Pancreas (tissue), 10 donors: ENCODE data around the gene KDM2A. TPM values are rescaled to one million over a fixed set of nuclear protein-coding genes. Genes with fewer than 3 reads are reported as not detected.
"Not testable (repeated sequence)": the region's sequence is repeated elsewhere in the genome, so short reads cannot be mapped to it uniquely, and the experiment has no call there.

Experiments
- ATAC-seq, 4 donors: fragments of 200-7000 bp; cut with Tn5 transposase; one replicate each; pipeline versions ENCODE4 v1.8.0 to v1.9.1; 2020; ENCODE audit warnings: mild to moderate bottlenecking in 4 of 4, moderate library complexity in 4 of 4
- DNase-seq, 6 donors: peaks; one replicate each; pipeline ENCODE4 v3.0.0-alpha.2; 2020
- FAIRE-seq: peaks from 2 replicates; lab custom pipeline; 2012; peaks lifted over from hg19 to GRCh38; lab: Jason Lieb, UNC
- H3K27ac ChIP-seq, 4 donors: fragments of 200-600 bp; sonication (generic); 1 replicate in 3 of 4; 2 replicates in 1 of 4; pipeline versions ENCODE4 v1.5.0 to v1.8.0; 2020
- H3K27me3 ChIP-seq, 4 donors: fragments of 200-600 bp; one replicate each; pipeline ENCODE4 v1.8.0; 2021
- H3K36me3 ChIP-seq, 3 donors: fragments of 200-600 bp; sonication (generic) in 1 of 3; one replicate each; pipeline versions ENCODE4 v1.5.0 to v1.8.0; 2020 to 2021
- H3K4me1 ChIP-seq, 3 donors: fragments of 200-600 bp; one replicate each; pipeline ENCODE4 v1.8.0; 2021
- H3K4me3 ChIP-seq, 4 donors: fragments of 200-600 bp; sonication (generic) in 2 of 4; one replicate each; pipeline versions ENCODE4 v1.5.0 to v1.8.0; 2020 to 2021
- H3K9me3 ChIP-seq, 4 donors: fragments of 200-600 bp; one replicate each; pipeline ENCODE4 v1.8.0; 2021
- WGBS, 2 donors: extraction: QIAGEN DNeasy Blood & Tissue Kit; methylation state at CpG; one replicate each; pipeline ENCODE4 v1.1.7; 2013; 5-methylcytosine and 5-hydroxymethylcytosine counted together
- intact Hi-C, 3 donors: fragments of 100-400 bp; cut with DNase I; formaldehyde crosslinking; loops; one replicate each; pipeline versions ENCODE4 v1.11.1 to v1.14.2; 2022
- polyA plus RNA-seq, 2 donors: library from polyadenylated mRNA; stranded (reverse); fragments of 200-250 nt; gene quantifications; one replicate each; pipeline ENCODE4 v1.2.3, GENCODE V29; 2013
- total RNA-seq, 6 donors: library from RNA; stranded (reverse); fragmentation: NEBNext Ultra II Directional in 4 of 6; extraction: Animal tissue kit (Norgen Biotek cat#: 25700) in 4 of 6; gene quantifications; one replicate each; pipeline versions ENCODE4 v1.2.1 to v1.2.4, GENCODE V29; 2021 to 2023
- TF ChIP-seq, protein P1 (sequence below), 4 donors: fragments of 200-600 bp; sonication (generic) in 3 of 4; IDR thresholded peaks; one replicate each; pipeline versions ENCODE4 v1.5.0 to v1.8.0; 2021; ENCODE audit warnings: antibody characterized with exemption in 4 of 4
- donor health status: healthy with polysubstance abuse.
- donor health status: DM: no; HTN: no; CAD: no; lungs with moderate emphysema.
- donor health status: DM: no; HTN: no; CAD: no.
- donor health status: control.
- donor health status: control.
- donor health status: Bipolar disorder and iron deficiency.
- donor health status: DM: yes; HTN: yes; CAD: no.
- donor health status: DM: no; HTN: no; CAD: no.
- donor health status: DM: no; HTN: no; CAD: no.
- donor health status: DM: yes; HTN: yes; CAD: no.

Gene KDM2A
- total and polyA plus RNA-seq, 8 donors: 17.2 to 39.1 (median 22.5) TPM

DNA sequence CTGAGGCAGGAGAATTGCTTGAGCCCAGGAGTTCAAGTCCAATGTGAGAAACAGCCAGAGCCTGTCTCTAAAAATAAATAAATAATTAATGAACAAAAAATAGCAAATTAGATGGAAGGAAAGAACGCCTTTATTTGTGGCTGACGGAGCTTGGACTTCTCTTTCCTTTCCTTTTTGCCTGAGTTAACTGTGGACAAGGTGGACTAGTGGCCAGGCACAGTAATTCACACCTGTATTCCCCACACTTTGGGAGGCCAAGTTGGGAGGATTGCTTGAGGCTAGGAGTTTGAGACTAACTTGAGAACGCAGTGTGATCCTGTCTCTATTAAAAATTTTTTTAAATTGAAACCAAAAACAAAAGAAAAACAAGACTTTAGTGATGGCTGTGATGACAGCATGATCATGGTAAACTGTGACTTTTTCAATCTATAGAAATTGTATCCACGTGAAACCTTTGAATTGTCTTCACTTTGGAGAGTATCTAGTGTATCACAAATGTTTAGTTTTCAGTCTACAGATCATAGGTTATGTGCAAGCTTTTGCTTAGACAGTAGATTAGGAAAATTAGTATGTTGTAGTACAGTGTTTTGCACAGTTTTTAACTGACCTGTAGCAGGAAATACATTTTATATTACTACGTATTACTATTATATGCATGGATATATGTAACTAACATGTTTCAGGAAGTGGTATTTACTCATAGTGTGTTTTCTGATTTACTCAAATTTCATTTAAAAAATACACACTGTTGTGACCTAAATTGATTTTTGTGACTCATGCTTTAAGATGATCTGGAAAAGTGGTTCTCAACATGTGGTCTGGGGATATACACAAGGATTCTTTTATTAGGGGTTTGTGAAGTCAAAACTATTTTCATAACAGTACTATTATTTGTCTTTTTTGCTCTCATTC lies 42.1 kb downstream of the KDM2A start:
- FAIRE-seq: no peak
- no peak for ATAC-seq
- Histone ChIP-seq H3K4me3 (no peak overlapping the region), H3K27ac (no peak overlapping the region), H3K36me3 (no peaks in the 10 kb centered on the region), H3K27me3 (no peaks in the 10 kb centered on the region), H3K9me3 (no peaks in the 10 kb centered on the region), H3K4me1 (peaks cover 0 to 2% (median 0%) of the 10 kb centered on the region in 3 donors)
- intact Hi-C loops: no loop called here
- WGBS, 2 donors: 90 to 91% methylated on average over 5 of the region's 5 CpGs
- TF ChIP-seq, protein P1, sequence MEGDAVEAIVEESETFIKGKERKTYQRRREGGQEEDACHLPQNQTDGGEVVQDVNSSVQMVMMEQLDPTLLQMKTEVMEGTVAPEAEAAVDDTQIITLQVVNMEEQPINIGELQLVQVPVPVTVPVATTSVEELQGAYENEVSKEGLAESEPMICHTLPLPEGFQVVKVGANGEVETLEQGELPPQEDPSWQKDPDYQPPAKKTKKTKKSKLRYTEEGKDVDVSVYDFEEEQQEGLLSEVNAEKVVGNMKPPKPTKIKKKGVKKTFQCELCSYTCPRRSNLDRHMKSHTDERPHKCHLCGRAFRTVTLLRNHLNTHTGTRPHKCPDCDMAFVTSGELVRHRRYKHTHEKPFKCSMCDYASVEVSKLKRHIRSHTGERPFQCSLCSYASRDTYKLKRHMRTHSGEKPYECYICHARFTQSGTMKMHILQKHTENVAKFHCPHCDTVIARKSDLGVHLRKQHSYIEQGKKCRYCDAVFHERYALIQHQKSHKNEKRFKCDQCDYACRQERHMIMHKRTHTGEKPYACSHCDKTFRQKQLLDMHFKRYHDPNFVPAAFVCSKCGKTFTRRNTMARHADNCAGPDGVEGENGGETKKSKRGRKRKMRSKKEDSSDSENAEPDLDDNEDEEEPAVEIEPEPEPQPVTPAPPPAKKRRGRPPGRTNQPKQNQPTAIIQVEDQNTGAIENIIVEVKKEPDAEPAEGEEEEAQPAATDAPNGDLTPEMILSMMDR (IDR thresholded peaks at IDR 0.05): no peak
- no peak for DNase-seq

DNA sequence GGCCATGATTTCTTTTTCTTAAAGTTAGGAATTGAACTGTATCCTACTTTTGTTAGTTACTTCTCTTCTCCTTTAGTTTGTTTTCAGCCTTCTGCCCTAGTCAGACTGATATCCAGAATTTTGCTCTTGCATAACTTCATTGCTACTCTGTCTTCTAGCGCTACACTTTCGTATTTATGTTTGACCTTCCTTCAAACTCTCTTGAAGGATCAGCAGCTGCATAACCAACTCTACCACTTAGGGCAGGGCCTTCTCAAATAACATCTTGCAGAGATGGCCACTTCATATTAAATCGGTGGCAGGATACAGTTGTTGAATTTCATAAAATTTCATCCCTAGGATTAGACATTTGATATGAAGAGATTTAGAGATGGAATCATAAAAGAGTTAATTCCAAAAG lies 43.9 kb downstream of the KDM2A start:
- Histone ChIP-seq H3K36me3 (no peaks in the 10 kb centered on the region), H3K4me1 (peaks cover 0 to 8% (median 8%) of the 10 kb centered on the region in 3 donors), H3K27ac (no peak overlapping the region), H3K9me3 (no peaks in the 10 kb centered on the region), H3K27me3 (no peaks in the 10 kb centered on the region), H3K4me3 (no peak overlapping the region)
- intact Hi-C loops: no loop called here
- WGBS, 2 donors: 85 to 91% methylated on average over 3 of the region's 3 CpGs
- ATAC-seq (no peak), DNase-seq (no peak), FAIRE-seq (no peak)
- TF ChIP-seq, protein P1 (IDR thresholded peaks at IDR 0.05): no peak

DNA sequence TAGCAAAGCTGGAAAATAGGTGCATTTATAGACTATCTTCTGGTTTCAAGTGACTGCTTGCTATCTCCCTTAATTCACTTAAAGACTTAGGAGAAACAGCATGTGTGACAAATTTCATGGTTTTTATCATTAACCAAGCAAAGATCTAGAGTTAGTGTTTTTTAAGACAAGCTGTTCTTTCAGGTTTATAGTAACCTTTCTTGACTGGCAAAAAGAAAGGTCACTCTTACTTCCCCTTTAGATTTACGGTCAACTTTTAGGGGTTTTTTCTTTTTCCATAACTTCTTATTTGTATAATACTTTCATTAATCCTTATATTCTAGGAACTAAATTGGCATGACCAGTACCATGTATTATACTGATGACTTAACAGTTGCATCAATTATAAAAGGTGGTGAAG lies 46.6 kb downstream of the KDM2A start:
- FAIRE-seq (no peak), ATAC-seq (no peak)
- intact Hi-C loops: no loop called here

DNA sequence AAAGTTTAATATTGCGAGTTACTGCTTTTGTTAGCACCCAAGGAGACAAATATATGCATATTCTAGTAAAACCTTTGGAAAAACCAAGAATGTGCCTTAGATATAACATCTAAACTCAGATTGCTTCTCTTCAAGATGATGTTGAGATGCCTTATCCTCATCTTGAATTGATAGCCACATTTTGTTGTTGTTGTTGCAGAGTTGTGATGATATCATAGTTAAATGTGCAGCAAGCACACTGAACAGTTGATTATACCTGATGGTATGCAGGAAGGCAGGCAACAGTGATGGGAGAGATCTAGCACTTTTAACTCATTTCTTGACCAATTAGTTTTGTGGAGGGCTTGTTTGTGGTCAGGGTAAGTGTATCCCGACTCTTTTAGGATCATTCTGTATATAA lies 48.0 kb downstream of the KDM2A start:
- Histone ChIP-seq H3K9me3 (no peaks in the 10 kb centered on the region), H3K4me1 (peaks cover 0 to 11% (median 8%) of the 10 kb centered on the region in 3 donors), H3K27ac (no peak overlapping the region), H3K27me3 (no peaks in the 10 kb centered on the region), H3K4me3 (no peak overlapping the region), H3K36me3 (no peaks in the 10 kb centered on the region)
- DNase-seq (no peak), FAIRE-seq (no peak), ATAC-seq (no peak)
- TF ChIP-seq, protein P1 (IDR thresholded peaks at IDR 0.05): no peak
- intact Hi-C loops: no loop called here
- 87 to 91% methylated on average over 2 of the region's 2 CpGs for WGBS, 2 donors

More for the DNA sequence above, 46.6 kb downstream of the KDM2A start:
- TF ChIP-seq, protein P1 (IDR thresholded peaks at IDR 0.05): no peak
- Histone ChIP-seq H3K4me3 (no peak overlapping the region), H3K9me3 (no peaks in the 10 kb centered on the region), H3K27me3 (no peaks in the 10 kb centered on the region), H3K36me3 (no peaks in the 10 kb centered on the region), H3K4me1 (peaks cover 0 to 11% (median 8%) of the 10 kb centered on the region in 3 donors), H3K27ac (no peak overlapping the region)
- WGBS, 2 donors: 47 to 51% methylated on average over 1 of the region's 1 CpG
- DNase-seq: no peak

DNA sequence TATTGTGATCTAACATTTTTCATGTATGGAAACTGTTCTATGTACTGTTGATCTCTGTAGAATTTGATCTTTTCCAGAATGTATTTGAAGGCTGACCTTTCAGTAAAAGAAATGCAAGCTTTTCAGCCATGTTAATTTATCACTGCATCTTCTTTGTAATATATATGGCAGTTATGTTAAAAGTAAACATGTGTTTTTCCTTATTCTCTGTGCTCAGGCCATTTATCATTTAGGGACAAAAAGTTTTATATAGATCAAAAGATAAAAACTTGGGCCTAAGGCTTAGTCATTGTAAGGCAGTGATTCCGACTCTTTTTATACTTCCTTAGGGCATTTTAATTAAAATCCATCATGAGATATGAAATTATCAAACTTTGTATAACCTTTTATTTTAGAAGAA lies 48.7 kb downstream of the KDM2A start:
- ATAC-seq (no peak), FAIRE-seq (no peak), DNase-seq (no peak)
- TF ChIP-seq, protein P1 (IDR thresholded peaks at IDR 0.05): no peak
- 90 to 92% methylated on average over 1 of the region's 1 CpG for WGBS, 2 donors
- Histone ChIP-seq H3K4me1 (peaks cover 0 to 11% (median 8%) of the 10 kb centered on the region in 3 donors), H3K36me3 (no peaks in the 10 kb centered on the region), H3K27ac (no peak overlapping the region), H3K27me3 (no peaks in the 10 kb centered on the region), H3K9me3 (no peaks in the 10 kb centered on the region), H3K4me3 (no peak overlapping the region)
- intact Hi-C loops: no loop called here

DNA sequence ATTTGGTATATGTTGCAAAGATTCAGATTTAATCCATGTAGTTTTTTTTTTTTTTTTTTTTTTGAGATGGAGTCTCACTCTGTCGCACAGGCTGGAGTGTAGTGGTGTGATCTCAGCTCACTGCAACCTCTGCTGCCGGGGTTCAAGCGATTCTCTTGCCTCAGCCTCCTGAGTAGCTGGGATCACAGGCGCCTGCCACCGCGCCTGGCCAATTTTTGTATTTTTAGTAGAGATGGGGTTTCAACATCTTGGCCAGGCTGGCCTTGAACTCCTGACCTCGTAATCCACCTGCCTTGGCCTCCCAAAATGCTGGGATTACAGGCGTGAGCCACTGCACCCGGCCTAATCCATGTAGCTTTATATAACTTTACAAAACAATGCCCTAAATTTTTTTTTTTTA lies 49.8 kb downstream of the KDM2A start:
- H3K4me1 ChIP-seq: peaks cover 0 to 11% (median 8%) of the 10 kb centered on the region in 3 donors
- H3K27ac ChIP-seq, intact Hi-C loops, H3K4me3 ChIP-seq, H3K36me3 ChIP-seq, H3K9me3 ChIP-seq, H3K27me3 ChIP-seq, DNase-seq, FAIRE-seq: not testable (repeated sequence)
- WGBS, 2 donors: 77 to 80% methylated on average over 9 of the region's 9 CpGs
- peak in 2 of 4 donors; percentile 12 to 22 for ATAC-seq
